Choroid plexus epithelial cell (primary cell): Measurements from ENCODE around the gene LDB2.

Experiments
- DNase-seq: peaks from one replicate; pipeline ENCODE4 v3.0.0-alpha.2; 2010; ENCODE audit warnings: low read depth
- H3K4me3 ChIP-seq: 2 replicates; pipeline ENCODE4 v1.5.1; 2011; ENCODE audit warnings: low read depth, mild to moderate bottlenecking, control low read depth, low read length, moderate library complexity
- CTCF ChIP-seq: conservative IDR thresholded peaks from 2 replicates; pipeline ENCODE4 v1.5.1; 2011; ENCODE audit warnings: low read depth, mild to moderate bottlenecking, control low read depth, inconsistent platforms, low read length, moderate library complexity

LDB2 gene

GRCh38 chr4:16467061-16467460 lies 431.4 kb downstream of the LDB2 start:
- H3K4me3 ChIP-seq, result no peak overlapping the region
- no peak for DNase-seq
- TF ChIP-seq CTCF, result no peak

GRCh38 chr4:16466581-16466980 lies 431.9 kb downstream of the LDB2 start:
- no peak for DNase-seq
- TF ChIP-seq CTCF, result no peak
- H3K4me3 ChIP-seq, result no peak overlapping the region

GRCh38 chr4:16464651-16465050 lies 433.8 kb downstream of the LDB2 start:
- no peak overlapping the region for H3K4me3 ChIP-seq
- no peak for DNase-seq
- TF ChIP-seq CTCF, result no peak

- TF ChIP-seq CTCF, result no peak
- no peak overlapping the region for H3K4me3 ChIP-seq
- DNase-seq, result no peak
These were observed 435.8 kb downstream of the LDB2 start for GRCh38 chr4:16462656-16463055.

GRCh38 chr4:16461362-16461761 lies 437.1 kb downstream of the LDB2 start:
- H3K4me3 ChIP-seq, result no peak overlapping the region
- TF ChIP-seq CTCF, result no peak
- no peak for DNase-seq

GRCh38 chr4:16457944-16458343 lies 440.5 kb downstream of the LDB2 start:
- no peak overlapping the region for H3K4me3 ChIP-seq
- DNase-seq, result peak; percentile 14
- no peak for TF ChIP-seq CTCF
